Activated CD8-positive, alpha-beta memory T cell treated with anti-CD3 and anti-CD28 coated beads for 1 hour (primary cell): Measurements from ENCODE around the gene SAMD4A.

Experiments
- DNase-seq, 2 donors: peaks; one replicate each; pipeline ENCODE4 v3.0.0-alpha.2; 2020; ENCODE audit warnings: low read depth in 1 of 2; ENCODE audit errors: extremely low read depth in 1 of 2

SAMD4A gene

DNA sequence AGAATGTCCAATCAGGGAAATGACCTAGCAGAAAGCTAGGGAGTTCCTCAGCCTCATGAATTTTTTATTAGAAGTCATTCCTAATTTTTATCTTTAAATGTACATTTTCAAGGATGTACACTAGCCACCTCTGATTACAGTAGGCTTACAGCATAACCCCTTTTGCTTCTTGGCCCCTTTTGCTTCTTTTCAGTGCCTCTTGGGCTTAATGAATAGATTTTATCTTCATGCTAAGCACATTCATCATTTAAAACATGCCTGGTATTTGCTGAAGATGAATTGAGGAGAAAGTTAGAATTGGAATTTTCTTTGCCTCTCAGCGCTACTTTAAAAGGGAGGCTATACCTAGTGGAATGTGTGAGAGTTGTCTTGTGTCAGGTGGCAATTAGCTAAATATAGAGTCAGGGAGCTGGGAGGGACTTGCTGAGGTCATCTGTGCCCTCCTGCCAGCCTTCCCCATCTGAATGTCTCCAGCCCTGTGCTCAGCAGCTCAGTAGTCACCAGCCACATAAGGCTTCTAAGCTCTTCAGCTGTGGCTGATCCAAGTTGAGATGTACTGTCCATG, 132.1 kb downstream of the SAMD4A start:
- DNase-seq, result no peak

DNA sequence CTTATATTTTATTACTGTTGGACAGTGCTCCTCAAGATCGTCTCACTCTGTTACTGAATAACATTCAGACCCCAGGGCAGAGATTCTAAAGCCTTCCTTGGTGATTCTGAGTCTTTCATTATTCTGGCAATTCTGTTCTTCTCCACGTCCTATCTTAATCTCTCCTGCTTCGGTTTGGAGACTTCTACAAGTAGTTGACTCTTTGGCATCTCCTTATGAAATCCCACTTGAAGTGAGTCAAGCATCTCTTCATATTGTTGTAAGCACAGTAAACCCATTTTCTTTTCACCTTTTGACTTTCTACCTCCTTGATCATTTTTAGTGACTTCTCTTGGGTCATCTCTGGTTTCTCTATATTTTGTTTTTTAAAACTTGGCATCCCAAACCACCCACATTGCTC, 132.8 kb downstream of the SAMD4A start:
- DNase-seq, result no peak

DNA sequence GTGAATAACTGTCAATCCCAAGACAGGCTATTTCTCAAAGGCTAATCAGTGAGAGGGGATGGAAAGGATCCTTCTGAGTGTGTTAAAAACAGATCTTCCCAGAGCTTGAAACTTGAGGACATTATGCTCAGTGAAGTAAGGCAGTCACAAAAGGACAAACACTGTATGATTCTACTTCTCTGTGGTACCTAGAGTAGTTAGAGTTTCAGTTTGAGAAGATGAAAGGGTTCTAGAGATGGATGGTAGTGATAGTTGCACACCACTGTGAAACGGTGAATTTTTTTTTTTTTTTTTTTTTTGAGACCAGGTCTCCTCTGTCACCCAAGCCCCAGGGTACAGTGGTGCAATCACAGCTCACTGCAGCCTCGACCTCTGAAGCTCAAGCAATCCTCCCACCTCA, 133.8 kb downstream of the SAMD4A start:
- no peak for DNase-seq

DNA sequence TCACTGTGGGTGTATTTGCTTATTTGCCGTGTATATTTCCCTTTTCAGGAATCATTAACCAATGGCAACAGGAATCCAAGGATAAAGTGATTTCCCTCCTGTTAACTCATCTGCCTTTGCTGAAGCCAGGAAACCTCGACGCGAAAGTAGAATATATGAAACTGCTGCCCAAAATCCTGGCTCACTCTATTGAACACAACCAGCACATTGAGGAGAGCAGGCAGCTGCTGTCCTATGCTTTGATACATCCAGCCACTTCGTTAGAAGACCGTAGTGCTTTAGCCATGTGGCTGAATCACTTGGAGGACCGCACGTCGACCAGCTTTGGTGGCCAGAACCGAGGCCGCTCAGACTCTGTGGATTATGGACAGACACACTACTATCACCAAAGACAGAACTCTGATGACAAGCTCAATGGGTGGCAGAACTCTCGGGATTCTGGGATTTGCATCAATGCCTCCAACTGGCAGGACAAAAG, 135.1 kb downstream of the SAMD4A start:
- no peak for DNase-seq

DNA sequence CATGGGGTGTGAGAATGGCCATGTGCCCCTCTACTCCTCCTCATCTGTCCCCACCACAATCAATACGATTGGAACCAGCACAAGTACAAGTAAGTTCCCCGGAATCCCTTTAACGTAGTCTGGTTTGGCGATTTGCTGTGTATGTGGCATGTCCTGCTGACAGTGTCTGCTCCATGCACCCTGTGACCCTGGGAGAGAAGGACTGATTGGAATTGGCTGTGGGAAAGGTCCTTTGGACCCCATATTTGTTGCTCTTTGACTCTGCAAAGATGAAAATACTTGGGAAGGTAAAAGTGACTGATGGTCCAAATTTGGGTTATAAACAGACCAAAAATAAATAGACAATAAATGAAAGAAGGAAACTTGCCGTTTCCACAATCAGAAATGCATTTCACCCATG, 135.6 kb downstream of the SAMD4A start:
- no peak for DNase-seq

DNA sequence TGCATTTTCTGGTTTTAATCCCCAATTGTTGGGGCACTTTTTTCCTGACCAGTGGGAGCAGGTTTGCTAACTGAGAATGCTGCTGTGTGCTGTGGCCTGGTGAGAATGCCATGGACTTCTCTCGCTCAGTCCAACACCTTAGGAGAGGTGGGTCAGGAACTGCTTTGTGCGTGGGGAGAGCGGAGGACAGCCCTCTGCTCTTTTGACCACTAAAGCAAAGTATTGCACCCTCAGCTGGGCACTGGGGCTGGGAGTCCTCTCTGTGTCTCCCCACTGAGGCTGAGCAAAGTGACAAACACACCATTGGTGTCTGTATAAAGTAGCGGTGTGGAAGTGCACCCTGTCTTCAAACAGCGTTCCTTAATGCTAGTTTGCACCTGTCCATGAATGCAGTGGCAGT, 136.2 kb downstream of the SAMD4A start:
- DNase-seq, result no peak

DNA sequence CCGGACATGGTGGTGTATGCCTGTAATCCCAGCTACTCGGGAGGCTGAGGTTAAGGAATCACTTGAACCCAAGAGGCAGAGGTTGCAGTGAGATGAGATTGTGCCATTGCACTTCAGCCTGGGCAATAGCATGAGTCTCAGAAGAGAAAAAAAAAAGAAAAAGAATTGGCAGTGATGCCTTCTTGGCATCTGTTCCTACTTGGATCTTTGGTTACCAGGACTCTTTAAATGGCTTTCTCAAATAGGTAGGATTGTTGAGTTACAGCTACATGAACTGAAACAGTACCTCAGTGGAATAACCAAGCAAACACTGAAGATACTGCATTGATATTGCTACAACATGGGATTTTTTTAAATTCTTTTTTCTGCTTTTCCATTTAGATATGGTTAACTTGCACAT, 136.8 kb downstream of the SAMD4A start:
- no peak for DNase-seq

DNA sequence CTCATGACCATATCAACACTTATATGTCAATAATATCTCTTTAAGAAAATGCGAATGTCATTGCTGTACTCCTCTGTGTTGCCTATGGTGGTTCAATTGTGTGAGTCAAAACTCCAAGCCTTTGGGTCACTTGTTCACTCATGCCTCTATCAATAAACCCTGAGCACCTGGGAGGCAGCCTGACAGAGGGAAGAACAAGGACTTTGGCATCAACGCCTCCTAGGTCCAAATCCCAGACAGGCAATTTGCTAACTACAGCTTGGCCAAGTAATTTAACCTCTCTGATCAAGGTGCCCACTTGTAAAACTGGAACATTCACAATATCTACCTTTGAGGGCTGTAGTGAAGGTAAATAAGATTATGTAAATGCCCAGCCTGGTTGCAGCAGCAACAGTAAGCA, 137.8 kb downstream of the SAMD4A start:
- no peak for DNase-seq

DNA sequence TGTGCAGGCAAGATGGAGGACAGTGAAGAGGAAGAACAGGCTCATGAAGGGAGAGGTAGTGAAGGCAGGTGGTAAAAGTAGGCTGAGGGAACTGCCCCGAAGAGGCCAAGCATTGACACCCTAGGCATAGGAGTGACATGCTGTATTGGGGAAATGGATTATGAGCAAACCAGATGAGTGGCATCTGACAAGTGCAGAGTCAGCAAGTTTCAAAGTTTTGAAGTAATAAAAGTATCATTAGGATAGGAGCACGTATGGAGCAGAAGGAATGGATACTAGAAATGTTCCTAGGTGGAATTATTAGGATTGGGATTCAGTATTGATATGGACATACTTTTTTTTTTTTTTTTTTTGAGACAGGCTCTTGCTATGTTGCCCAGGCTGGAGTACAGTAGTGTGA, 139.8 kb downstream of the SAMD4A start:
- DNase-seq, result no peak

DNA sequence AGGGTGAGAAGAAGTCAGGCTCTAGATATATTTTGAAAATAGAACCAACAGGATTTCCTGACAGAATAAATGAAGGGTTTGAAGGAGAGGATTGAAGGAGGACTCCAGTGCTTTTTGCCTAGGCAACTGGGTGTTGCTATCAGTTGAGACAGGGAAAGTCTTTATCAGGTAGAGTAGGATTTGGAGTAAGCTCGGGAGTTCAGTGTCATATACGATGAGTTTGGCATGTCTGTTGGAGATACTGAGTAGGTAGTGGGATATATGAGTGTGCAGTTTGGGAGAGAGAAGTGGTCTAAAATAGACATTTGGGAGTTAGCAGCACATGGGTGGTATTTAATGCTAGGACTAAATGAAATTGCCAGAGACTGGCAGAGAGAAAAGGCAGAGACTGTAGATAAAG, 141.2 kb downstream of the SAMD4A start:
- DNase-seq, result no peak

DNA sequence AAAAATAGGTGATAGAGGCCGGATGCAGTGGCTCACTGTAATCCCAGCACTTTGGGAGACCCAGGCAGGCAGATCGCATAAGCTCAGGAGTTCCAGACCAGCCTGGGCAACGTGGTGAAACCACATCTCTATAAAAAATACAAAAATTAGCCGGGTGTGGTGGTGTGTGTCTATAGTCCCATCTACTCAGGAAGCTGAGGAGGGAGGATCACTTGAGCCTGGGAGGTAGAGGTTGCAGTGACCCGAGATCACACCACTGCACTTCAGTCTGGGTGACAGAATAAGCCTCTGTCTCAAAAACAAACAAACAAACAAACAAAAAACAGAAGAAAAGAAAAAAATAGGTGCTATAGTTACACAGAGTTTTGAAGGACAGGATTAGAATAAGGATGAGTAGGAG, 142.1 kb downstream of the SAMD4A start:
- DNase-seq, result no peak

DNA sequence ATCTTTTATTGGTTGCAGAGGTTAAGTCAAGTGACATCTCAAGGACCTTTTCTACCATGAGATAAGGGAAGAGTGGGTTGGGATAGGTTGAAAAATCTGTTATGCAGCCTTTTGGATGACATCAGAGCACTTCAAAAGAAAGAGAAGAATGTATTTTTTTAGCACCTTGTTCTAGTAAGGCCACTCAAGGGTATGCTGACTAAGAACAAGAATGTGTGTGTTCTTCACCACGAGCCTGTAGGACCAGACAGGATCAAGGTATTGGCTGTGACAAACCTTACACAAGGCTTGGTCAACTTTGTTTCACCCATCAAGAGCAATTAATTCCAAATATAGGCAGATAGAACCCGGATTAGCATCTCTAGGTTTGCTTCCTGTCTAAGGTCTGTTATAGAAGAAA, 142.5 kb downstream of the SAMD4A start:
- DNase-seq, result no peak

DNA sequence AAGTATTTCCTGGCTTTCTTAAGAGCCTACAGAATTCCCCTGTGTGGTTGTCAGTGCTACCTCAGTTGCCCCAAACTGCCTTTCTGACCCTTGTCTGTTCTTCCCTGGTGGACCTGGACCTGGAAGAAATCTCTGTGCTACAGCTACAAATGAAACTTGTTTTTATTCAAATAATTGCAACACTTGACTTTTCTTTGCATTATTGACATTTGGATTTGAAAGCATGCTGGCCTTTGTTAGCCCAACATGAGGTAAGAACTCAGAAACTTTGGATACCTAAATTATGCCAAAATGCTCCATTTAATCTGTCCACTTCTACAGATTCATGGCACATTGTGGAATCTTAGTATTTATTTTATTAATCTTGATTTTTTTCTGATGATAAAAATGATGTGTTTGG, 142.9 kb downstream of the SAMD4A start:
- DNase-seq, result no peak

DNA sequence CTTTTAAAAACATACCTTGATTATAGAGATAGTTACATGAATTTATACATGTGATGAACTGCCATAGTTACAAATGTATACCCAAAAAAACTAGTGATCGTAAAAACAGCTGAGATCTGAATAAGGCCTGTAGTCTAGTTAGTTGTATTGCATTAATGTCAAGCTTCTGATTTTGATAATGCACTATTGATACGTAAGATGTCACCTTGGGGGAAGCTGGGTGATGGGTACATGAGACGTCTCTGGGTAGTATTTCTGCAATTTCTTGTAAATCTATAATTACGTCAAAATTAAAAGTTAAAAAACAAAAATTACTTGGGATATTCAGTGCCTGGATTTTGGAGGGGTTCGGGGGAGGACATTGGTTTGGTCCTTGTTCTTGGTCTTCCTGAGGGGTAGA, 144.4 kb downstream of the SAMD4A start:
- no peak for DNase-seq

DNA sequence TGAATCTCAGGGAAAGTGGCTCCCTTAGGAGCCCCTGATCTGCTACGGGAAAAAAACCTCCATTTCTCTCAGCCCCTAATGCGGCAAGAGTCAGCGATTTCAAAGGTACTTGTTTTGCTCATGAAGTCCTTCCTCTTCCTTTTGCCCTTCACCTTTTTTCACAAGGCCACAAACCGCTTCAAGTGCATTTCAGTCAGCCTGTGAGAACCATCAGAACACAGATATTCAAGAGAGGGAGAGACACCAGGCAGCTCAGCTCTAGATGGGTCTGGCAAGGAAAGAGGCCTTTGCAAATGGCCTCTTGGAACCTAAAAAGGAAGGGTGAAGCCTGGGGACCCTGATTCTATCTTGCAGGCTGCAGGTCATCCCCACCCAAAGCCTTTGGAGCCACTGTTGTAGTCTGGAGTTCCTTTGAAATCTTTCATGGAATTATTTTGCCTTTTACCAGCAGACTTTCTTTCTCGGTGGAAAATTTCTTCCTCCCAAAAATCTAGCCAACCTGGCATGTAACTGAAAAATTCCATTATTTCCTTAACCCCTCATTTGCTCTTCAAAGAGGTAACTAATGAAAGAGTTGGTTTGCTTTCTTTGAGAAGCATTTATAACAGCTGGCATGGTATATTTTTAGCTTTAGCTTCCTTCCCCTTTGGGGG, 145.0 kb downstream of the SAMD4A start:
- DNase-seq, result no peak

DNA sequence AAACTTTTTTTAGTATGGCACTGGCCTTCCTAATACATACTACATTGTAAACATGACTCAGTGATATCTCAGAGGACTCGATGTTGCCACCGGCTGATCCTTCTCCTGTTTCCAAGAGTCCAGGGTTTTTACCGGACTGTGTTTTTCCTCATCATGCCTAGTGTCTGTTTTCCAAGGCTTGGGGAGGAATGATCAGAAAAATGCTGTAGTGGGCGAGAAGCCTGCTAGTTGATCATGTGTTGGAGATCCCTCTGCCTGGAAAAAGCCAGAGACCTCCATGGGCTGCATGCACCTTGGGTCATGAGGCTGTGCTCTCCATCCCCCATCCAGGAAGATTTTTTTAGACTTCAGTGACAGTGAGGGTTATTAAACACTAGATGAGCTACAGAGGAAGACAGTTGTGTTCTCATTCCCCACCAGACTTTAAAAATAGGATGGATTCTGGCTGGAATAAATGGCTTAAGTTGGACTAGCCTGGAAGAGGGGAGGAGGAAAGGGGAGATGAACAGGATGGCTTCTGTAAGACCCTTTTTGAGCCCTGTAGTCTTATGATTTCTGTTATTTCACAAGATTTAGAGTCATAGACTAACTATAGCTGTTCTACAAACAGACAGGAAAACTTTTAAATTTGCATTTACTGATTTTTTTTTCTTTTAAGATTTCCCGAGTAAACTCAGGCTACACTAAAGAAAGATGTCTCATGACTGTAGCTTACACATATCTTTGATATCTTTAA, 145.7 kb downstream of the SAMD4A start:
- DNase-seq, result no peak

DNA sequence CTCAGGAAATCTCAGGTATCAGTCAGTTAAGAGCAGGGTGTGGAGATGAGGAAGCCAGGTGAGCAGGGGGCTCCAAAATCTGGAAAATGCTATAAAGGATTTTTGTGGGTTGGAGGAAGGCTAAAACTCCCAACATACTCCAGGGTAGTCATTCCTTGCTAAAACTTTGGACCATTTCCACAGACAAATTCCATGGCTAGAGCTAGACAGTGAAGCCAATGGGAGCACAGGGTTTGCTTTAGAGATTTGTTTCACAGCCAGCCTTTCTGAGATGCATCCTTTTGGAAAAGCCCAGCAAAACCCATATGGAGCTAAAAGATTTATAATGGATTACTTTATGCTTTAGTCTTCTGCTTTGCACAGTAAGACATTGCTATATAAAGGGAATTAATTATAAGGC, 146.5 kb downstream of the SAMD4A start:
- no peak for DNase-seq

DNA sequence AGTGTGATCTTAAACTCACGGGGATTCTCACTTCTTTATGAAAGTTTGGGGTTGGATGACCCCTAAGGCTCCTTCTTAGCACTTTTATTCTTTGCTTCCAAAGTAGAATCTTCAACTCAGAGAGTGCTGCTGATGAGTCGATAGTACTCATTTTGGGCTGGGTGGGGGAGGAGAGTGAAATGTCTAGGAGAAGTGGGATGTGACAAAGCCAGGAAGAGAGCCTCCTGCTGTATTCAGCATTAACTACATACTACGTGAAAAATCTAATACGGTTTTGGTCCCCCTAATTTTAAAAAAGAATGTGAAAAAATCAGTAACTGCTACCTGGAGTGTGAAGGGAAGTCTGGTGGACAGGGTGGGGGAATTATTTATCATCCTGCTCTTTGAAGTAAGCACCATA, 148.3 kb downstream of the SAMD4A start:
- no peak for DNase-seq

DNA sequence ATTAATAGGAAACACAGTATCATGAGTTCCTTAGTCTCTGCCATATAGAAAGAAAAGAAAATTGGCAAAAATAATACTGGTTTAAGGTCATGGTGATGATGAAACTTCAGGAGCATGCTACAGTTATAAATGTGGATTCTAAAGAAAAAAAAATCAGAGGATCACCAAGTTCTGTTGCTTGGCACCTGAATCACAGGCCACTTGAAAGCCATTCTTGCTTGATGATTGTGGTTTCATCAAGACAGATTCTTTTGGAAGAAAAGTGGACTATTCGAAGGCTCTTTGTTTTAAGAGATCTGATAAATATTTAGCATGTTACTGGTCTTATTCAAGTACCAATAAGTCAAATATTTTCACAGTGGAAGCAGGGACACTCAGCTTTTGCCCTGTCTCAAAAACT, 148.9 kb downstream of the SAMD4A start:
- no peak for DNase-seq

DNA sequence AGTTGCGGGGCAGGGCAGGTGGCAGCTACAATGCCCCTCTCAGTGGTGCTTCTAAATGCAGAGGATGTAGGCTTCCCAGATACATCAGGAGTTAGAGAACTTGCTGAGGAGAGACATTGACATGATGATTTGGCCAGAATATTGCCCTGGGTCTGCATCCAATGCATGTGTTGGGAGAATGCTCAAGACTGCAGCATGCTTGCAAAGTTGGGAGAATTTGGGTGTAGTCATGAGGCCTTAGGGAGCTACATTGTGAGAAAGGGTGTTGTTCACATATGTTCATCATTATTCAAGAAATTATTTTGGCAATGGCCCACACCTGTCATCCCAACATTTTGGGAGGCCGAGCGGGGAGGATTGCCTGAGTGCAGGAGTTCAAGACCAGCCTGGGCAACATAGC, 149.9 kb downstream of the SAMD4A start:
- no peak for DNase-seq

DNA sequence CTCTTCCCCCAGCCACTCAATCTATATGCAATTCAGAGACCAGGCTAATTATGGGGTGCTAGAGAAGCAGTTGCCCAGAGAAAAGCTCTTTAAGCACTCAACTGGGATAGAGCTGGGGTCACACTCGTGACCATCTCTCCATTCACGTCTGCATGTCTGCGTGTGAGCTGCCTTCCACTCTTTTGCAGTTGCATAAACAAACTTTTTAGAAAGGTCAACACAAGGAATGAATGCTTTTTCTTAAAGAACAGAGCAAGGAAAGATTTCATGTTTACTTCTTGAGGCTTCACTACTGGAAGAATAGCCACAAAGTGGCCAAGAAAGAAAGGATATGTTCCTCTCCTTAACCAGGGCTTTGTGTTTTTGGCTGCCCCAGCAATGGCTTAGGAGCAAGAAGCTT, 151.1 kb downstream of the SAMD4A start:
- no peak for DNase-seq

DNA sequence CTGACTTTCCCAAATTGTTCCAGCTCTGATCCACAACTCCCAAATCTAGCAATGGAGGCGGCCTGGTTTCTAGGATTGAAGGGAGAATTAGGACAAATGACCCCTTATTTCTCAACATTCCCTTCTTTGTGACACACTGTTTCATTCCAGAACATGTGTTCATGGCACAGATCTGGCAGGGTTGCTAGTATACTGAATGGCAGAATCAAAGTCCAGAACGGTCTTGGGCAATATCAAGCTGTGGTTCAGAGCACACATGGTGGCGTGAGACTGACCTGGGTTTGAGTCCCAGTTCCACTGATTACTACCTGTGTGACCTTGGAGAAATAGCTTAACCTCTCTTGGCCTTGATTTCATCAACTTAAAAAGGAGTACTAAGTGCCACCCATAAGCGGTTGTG, 152.5 kb downstream of the SAMD4A start:
- DNase-seq, result no peak
